Measurements from ENCODE around the gene CUL2. TPM values are rescaled to one million over a fixed set of nuclear protein-coding genes. Genes with fewer than 3 reads are reported as not detected.

Gene CUL2
- total and polyA plus RNA-seq, 8 donors: 2.3 to 31.9 (median 9.2) TPM

GRCh38 chr10:35133586-35133985 lies 43.4 kb upstream of the CUL2 start:
- Histone ChIP-seq H3K9me3 (no peaks in the 10 kb centered on the region), H3K4me1 (peaks cover 1 to 43% (median 21%) of the 10 kb centered on the region in 4 donors), H3K36me3 (no peaks in the 10 kb centered on the region), H3K4me3 (no peak overlapping the region), H3K27me3 (no peaks in the 10 kb centered on the region), H3K27ac (no peak overlapping the region)
- 33 to 93% (median 85%) methylated on average over 1 of the region's 1 CpG for WGBS, 5 donors
- intact Hi-C loops (cut with DNase I; ENCODE audit: low total_unique reads): no loop called here
- TF ChIP-seq POLR2A (IDR thresholded peaks at IDR 0.05) (no peak), POLR2AphosphoS5 (IDR thresholded peaks at IDR 0.05) (no peak), EP300 (IDR thresholded peaks at IDR 0.05) (no peak), CTCF (IDR thresholded peaks at IDR 0.05) (no peak)
- no peak for DNase-seq

GRCh38 chr10:35132727-35133126 lies 42.6 kb upstream of the CUL2 start:
- WGBS, 5 donors: 86 to 94% (median 90%) methylated on average over 2 of the region's 2 CpGs
- Histone ChIP-seq H3K27ac (peak overlapping the region in 1 of 5 donors; percentile 46), H3K9me3 (no peaks in the 10 kb centered on the region), H3K27me3 (no peaks in the 10 kb centered on the region), H3K36me3 (no peaks in the 10 kb centered on the region), H3K4me3 (no peak overlapping the region), H3K4me1 (peaks cover 5 to 51% (median 28%) of the 10 kb centered on the region in 4 donors)
- no peak for DNase-seq
- intact Hi-C loops (cut with DNase I; ENCODE audit: low total_unique reads): no loop called here
- no peak for TF ChIP-seq POLR2AphosphoS5 (IDR thresholded peaks at IDR 0.05)
- no peak for TF ChIP-seq POLR2A (IDR thresholded peaks at IDR 0.05)
- TF ChIP-seq EP300 (IDR thresholded peaks at IDR 0.05): no peak
- no peak for TF ChIP-seq CTCF (IDR thresholded peaks at IDR 0.05)

DNA sequence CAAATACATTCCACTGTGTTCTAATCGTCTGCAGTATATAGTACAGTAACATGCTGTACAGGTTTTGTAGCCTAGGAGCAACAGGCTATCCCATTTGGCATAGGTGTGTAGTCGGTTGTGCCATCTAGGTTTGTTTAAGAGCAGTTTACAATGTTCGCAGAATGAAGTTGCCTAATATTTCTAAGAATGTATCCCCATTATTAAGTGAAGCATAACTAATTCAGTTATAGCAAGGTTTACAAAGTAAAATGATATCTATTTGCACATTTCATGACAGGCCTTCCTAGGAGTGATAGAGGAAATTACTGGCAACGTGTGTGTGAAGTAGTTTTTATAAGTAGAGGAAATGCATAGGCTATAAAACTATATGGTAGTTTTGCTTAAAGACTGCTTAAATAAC lies 40.5 kb upstream of the CUL2 start:
- peaks cover 10 to 58% (median 33%) of the 10 kb centered on the region in 4 donors for H3K4me1 ChIP-seq
- DNase-seq: peak in 1 of 2 donors; percentile 38
- 26 to 46% (median 35%) methylated on average over 4 of the region's 4 CpGs for WGBS, 5 donors

GRCh38 chr10:35129185-35129674 lies 39.1 kb upstream of the CUL2 start:
- 96 to 100% (median 96%) methylated on average over 1 of the region's 1 CpG for WGBS, 5 donors
- peaks cover 10 to 59% (median 33%) of the 10 kb centered on the region in 4 donors for H3K4me1 ChIP-seq
- TF ChIP-seq EP300 (IDR thresholded peaks at IDR 0.05) (no peak), POLR2AphosphoS5 (IDR thresholded peaks at IDR 0.05) (no peak), CTCF (IDR thresholded peaks at IDR 0.05) (no peak), POLR2A (IDR thresholded peaks at IDR 0.05) (no peak)
- intact Hi-C loops (cut with DNase I; ENCODE audit: low total_unique reads): no loop called here
- H3K4me3 ChIP-seq: no peak overlapping the region
- peak overlapping the region in 2 of 5 donors; percentile 7 to 99 for H3K27ac ChIP-seq
- H3K9me3 ChIP-seq: no peaks in the 10 kb centered on the region
- no peak for DNase-seq
- H3K36me3 ChIP-seq: no peaks in the 10 kb centered on the region
- H3K27me3 ChIP-seq: no peaks in the 10 kb centered on the region

More for the DNA sequence above, 40.5 kb upstream of the CUL2 start:
- Histone ChIP-seq H3K27me3 (no peaks in the 10 kb centered on the region), H3K27ac (peak overlapping the region in 3 of 5 donors; percentile 7 to 61 (median 32)), H3K9me3 (no peaks in the 10 kb centered on the region), H3K4me3 (no peak overlapping the region), H3K36me3 (no peaks in the 10 kb centered on the region)
- TF ChIP-seq EP300 (IDR thresholded peaks at IDR 0.05): no peak
- TF ChIP-seq POLR2AphosphoS5 (IDR thresholded peaks at IDR 0.05): no peak
- TF ChIP-seq CTCF (IDR thresholded peaks at IDR 0.05): no peak
- no peak for TF ChIP-seq POLR2A (IDR thresholded peaks at IDR 0.05)
- intact Hi-C loops (cut with DNase I; ENCODE audit: low total_unique reads): no loop called here
